BE2C (cell line): ENCODE measurements around the gene MBNL1.

Experiments
- DNase-seq: peaks from one replicate; pipeline ENCODE4 v3.0.0-alpha.2; 2020
- H3K27me3 ChIP-seq: fragments of 250-450 bp; sonication (Bioruptor Pico); 2 replicates; pipeline ENCODE4 v1.5.1; 2020; ENCODE audit warnings: mild to moderate bottlenecking
- H3K36me3 ChIP-seq: fragments of 250-450 bp; sonication (Bioruptor Pico); 2 replicates; pipeline ENCODE4 v1.5.1; 2020; ENCODE audit warnings: mild to moderate bottlenecking
- H3K4me1 ChIP-seq: fragments of 250-450 bp; sonication (Bioruptor Pico); 2 replicates; pipeline ENCODE4 v1.5.1; 2020
- H3K4me3 ChIP-seq: 2 replicates; pipeline ENCODE4 v1.5.1; 2011; ENCODE audit warnings: low read depth, low read length
- H3K9me3 ChIP-seq: fragments of 250-450 bp; sonication (Bioruptor Pico); 2 replicates; pipeline ENCODE4 v1.5.1; 2020
- CTCF ChIP-seq: IDR thresholded peaks from 2 replicates; pipeline ENCODE4 v1.5.1; 2012; ENCODE audit warnings: mild to moderate bottlenecking, low read depth, low read length

Gene MBNL1

GRCh38 chr3:152281133-152281713, 12.5 kb downstream of the MBNL1 start:
- Histone ChIP-seq H3K4me1 (peaks cover 34% of the 10 kb centered on the region), H3K4me3 (no peak overlapping the region), H3K27me3 (no peaks in the 10 kb centered on the region), H3K9me3 (no peaks in the 10 kb centered on the region), H3K36me3 (no peaks in the 10 kb centered on the region)
- TF ChIP-seq CTCF = no peak
- DNase-seq = no peak

GRCh38 chr3:152282813-152283212, 14.1 kb downstream of the MBNL1 start:
- H3K27me3 ChIP-seq = no peaks in the 10 kb centered on the region
- TF ChIP-seq CTCF = no peak
- peaks cover 39% of the 10 kb centered on the region for H3K4me1 ChIP-seq
- no peaks in the 10 kb centered on the region for H3K36me3 ChIP-seq
- H3K9me3 ChIP-seq = no peaks in the 10 kb centered on the region
- H3K4me3 ChIP-seq = no peak overlapping the region
- DNase-seq = no peak

GRCh38 chr3:152283492-152284381, 15.0 kb downstream of the MBNL1 start:
- Histone ChIP-seq H3K27me3 (no peaks in the 10 kb centered on the region), H3K36me3 (no peaks in the 10 kb centered on the region; the same call in 1 of the 2 replicates), H3K4me1 (peaks cover 42% of the 10 kb centered on the region), H3K9me3 (no peaks in the 10 kb centered on the region), H3K4me3 (no peak overlapping the region)
- no peak for TF ChIP-seq CTCF
- DNase-seq = no peak

- H3K36me3 ChIP-seq = no peaks in the 10 kb centered on the region; the same call in 1 of the 2 replicates
- DNase-seq = no peak
- peaks cover 41% of the 10 kb centered on the region for H3K4me1 ChIP-seq
- TF ChIP-seq CTCF = no peak
- no peak overlapping the region for H3K4me3 ChIP-seq
- H3K9me3 ChIP-seq = no peaks in the 10 kb centered on the region
- no peaks in the 10 kb centered on the region for H3K27me3 ChIP-seq
Measured at GRCh38 chr3:152284906-152285305, 16.2 kb downstream of the MBNL1 start.

GRCh38 chr3:152285509-152285908, 16.8 kb downstream of the MBNL1 start:
- H3K36me3 ChIP-seq = no peaks in the 10 kb centered on the region; the same call in 1 of the 2 replicates
- H3K4me1 ChIP-seq = peaks cover 35% of the 10 kb centered on the region
- H3K27me3 ChIP-seq = no peaks in the 10 kb centered on the region

More at GRCh38 chr3:152285509-152285908, 16.8 kb downstream of the MBNL1 start:
- no peak overlapping the region for H3K4me3 ChIP-seq
- no peaks in the 10 kb centered on the region for H3K9me3 ChIP-seq
- DNase-seq = no peak
- no peak for TF ChIP-seq CTCF
